ENCODE measurements around the gene ADD1.

The ADD1 gene

GRCh38 chr4:2843263-2843940 is at the start of gene ADD1:
Gene ADD1, plus strand, starts transcription at chr4:2843844. Its CDS starts 32,072 bp downstream, at chr4:2875916.
- DNase-seq: peak; percentile 85

GRCh38 chr4:2794486-2795299 is 49.0 kb upstream of the ADD1 start:
- DNase-seq: no peak

- DNase-seq: no peak
Observed at GRCh38 chr4:2795300-2795892, 48.2 kb upstream of the ADD1 start.

GRCh38 chr4:2795893-2796848 is 47.5 kb upstream of the ADD1 start:
- no peak for DNase-seq

- DNase-seq: no peak
Observed at GRCh38 chr4:2796849-2797544, 46.6 kb upstream of the ADD1 start.

GRCh38 chr4:2797545-2798305 is 45.9 kb upstream of the ADD1 start:
- peak; percentile 11 for DNase-seq

GRCh38 chr4:2798399-2799223 is 45.0 kb upstream of the ADD1 start:
- peak; percentile 75 for DNase-seq

- no peak for DNase-seq
Observed at GRCh38 chr4:2799224-2799911, 44.3 kb upstream of the ADD1 start.

- DNase-seq: no peak
Observed at GRCh38 chr4:2799971-2800690, 43.5 kb upstream of the ADD1 start.

GRCh38 chr4:2800691-2801596 is 42.7 kb upstream of the ADD1 start:
- DNase-seq: no peak

- no peak for DNase-seq
Observed at GRCh38 chr4:2802618-2803531, 40.8 kb upstream of the ADD1 start.

GRCh38 chr4:2803624-2804448 is 39.8 kb upstream of the ADD1 start:
- DNase-seq: no peak

- no peak for DNase-seq
Observed at GRCh38 chr4:2804449-2804972, 39.1 kb upstream of the ADD1 start.

GRCh38 chr4:2804973-2805501 is 38.6 kb upstream of the ADD1 start:
- DNase-seq: no peak

- no peak for DNase-seq
Observed at GRCh38 chr4:2805712-2806389, 37.8 kb upstream of the ADD1 start.

Data from RPMI8226 (cell line).